ENCODE measurements around the gene RSAD2.
A peak's percentile ranks its signal among the peaks of the same experiment; 100 is the strongest.

- TF ChIP-seq CTCF (IDR thresholded peaks at IDR 0.05): peak; percentile 25 to 28 (median 25)
- peak; percentile 37 to 58 for TF ChIP-seq POLR2AphosphoS5 (IDR thresholded peaks at IDR 0.05)
- TF ChIP-seq POLR2A (IDR thresholded peaks at IDR 0.05; ENCODE audit: low read depth): no peak
- TF ChIP-seq EP300 (IDR thresholded peaks at IDR 0.05): peak; percentile 37
These were observed 12.0 kb upstream of the RSAD2 start, which contains the start of gene CMPK2 for GRCh38 chr2:6865346-6866274.

Measured in esophagus muscularis mucosa (tissue), 4 donors.